Mesendoderm (in vitro differentiated cells): ENCODE data around the gene IER3.

Source experiments
- DNase-seq: peaks from one replicate; pipeline ENCODE4 v3.0.0; 2013
- H2AK5ac ChIP-seq: 2 replicates; pipeline ENCODE4 v1.6.1; 2013; ENCODE audit warnings: low read length, inconsistent platforms
- H2BK120ac ChIP-seq: 2 replicates; pipeline ENCODE4 v1.6.1; 2013; ENCODE audit warnings: low read depth, mild to moderate bottlenecking, low read length, moderate library complexity, mixed read lengths
- H2BK15ac ChIP-seq: replicated peaks from 2 replicates; pipeline ENCODE4 v1.6.1; 2013; ENCODE audit warnings: low read depth, mild to moderate bottlenecking, moderate library complexity
- H2BK5ac ChIP-seq: 2 replicates; pipeline ENCODE4 v1.6.1; 2013; ENCODE audit warnings: low read length, inconsistent platforms
- H3K18ac ChIP-seq: 2 replicates; pipeline ENCODE4 v1.6.1; 2013; ENCODE audit warnings: mild to moderate bottlenecking, low read length, mixed read lengths
- H3K23ac ChIP-seq: one replicate; pipeline ENCODE4 v1.6.1; 2013; ENCODE audit warnings: low read length
- H3K27ac ChIP-seq: 2 replicates; pipeline ENCODE4 v1.5.1; 2013; ENCODE audit warnings: low read depth, mild to moderate bottlenecking, inconsistent platforms, low read length, moderate library complexity
- H3K27me3 ChIP-seq: 2 replicates; pipeline ENCODE4 v1.6.1; 2013; ENCODE audit warnings: low read length, control low read depth, mild to moderate bottlenecking, inconsistent platforms; ENCODE audit not compliant: insufficient read depth, poor library complexity
- H3K36me3 ChIP-seq: 2 replicates; pipeline ENCODE4 v1.6.1; 2013; ENCODE audit warnings: low read length, inconsistent platforms; ENCODE audit not compliant: control insufficient read depth, insufficient read depth
- H3K4ac ChIP-seq: one replicate; pipeline ENCODE4 v1.6.1; 2013; ENCODE audit warnings: low read depth, mild to moderate bottlenecking, low read length, moderate library complexity
- H3K4me1 ChIP-seq: 2 replicates; pipeline ENCODE4 v1.6.1; 2013; ENCODE audit warnings: low read depth, low read length, inconsistent platforms; ENCODE audit not compliant: control insufficient read depth
- H3K4me2 ChIP-seq: 2 replicates; pipeline ENCODE4 v1.6.1; 2013; ENCODE audit warnings: low read length
- H3K4me3 ChIP-seq: 2 replicates; pipeline ENCODE4 v1.5.1; 2013; ENCODE audit warnings: mild to moderate bottlenecking, low read length
- H3K56ac ChIP-seq: one replicate; pipeline ENCODE4 v1.6.1; 2013; ENCODE audit warnings: low read length
- H3K79me1 ChIP-seq: 2 replicates; pipeline ENCODE4 v1.6.1; 2013; ENCODE audit warnings: low read length, inconsistent platforms
- H3K79me2 ChIP-seq: 2 replicates; pipeline ENCODE4 v1.6.1; 2013; ENCODE audit warnings: mild to moderate bottlenecking, low read length; ENCODE audit not compliant: control insufficient read depth, insufficient read depth
- H3K9ac ChIP-seq: 2 replicates; pipeline ENCODE4 v1.6.1; 2013; ENCODE audit warnings: low read length, inconsistent platforms
- H4K5ac ChIP-seq: one replicate; pipeline ENCODE4 v1.6.1; 2013; ENCODE audit warnings: low read length
- H4K8ac ChIP-seq: one replicate; pipeline ENCODE4 v1.6.1; 2013; ENCODE audit warnings: low read depth, mild to moderate bottlenecking, control low read depth, low read length, moderate library complexity
- WGBS: extraction: QIAGEN DNeasy Blood & Tissue Kit; methylation state at CpG from one replicate; pipeline ENCODE4 v1.1.7; 2013; ENCODE audit warnings: low lambda C conversion rate, missing lambda C conversion rate; ENCODE audit not compliant: insufficient coverage; ENCODE audit errors: extremely low coverage; 5-methylcytosine and 5-hydroxymethylcytosine counted together

The IER3 gene

DNA sequence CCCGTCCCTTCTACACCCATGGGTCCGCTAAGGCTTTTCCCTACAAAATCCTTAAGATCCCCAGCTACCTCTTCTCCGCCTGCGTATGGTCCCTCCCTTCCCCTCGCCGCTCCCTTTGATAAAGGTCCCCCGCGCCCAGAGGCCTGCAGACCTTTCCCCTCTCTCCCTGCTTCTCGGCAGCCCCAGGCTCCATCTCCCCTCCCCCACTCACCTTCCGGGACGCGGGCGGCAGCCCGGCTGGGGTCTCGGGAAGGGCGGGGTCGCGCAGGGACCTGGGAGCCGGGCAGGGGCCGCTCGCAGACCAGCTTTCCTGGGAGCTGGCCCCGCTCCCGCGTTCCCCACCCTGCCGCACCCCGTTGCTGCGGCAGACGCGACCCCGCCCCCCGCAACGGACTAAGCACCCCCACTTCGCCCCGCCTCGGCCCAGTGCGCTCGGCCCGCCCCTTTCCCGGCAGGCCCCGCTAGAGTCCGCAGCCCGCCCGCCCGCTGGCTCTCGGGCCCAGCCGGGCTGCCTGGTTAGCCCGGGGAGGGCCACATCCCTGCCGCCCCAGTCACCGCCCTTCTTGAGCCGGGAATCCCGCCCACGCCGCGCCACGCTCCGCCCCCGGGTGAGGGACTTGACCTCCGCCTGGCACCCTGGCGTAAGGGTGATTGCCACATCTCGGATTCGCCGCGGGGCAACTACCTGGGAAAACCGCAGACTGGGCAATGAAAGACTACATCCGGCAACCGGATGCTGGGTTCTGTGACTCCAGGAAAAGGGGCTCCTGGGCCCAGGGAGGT lies 1.8 kb downstream of the IER3 start, which contains the start of gene FLOT1:
Gene FLOT1, minus strand, starts transcription at position 372 of the 783 bp plus-strand sequence. CDS start 498 bp downstream, outside the sequence.
- Histone ChIP-seq H3K27me3 (no peaks in the 10 kb centered on the region), H2BK5ac (peak within 1 kb of the TSS; percentile 96), H3K23ac (peak within 1 kb of the TSS; percentile 82), H3K79me1 (peaks cover 12% of the 10 kb centered on the region), H2AK5ac (peak within 1 kb of the TSS; percentile 95), H3K27ac (peak within 1 kb of the TSS; percentile 91), H4K8ac (no peak within 1 kb of the TSS), H3K56ac (peak within 1 kb of the TSS; percentile 98), H4K5ac (peak within 1 kb of the TSS; percentile 78), H3K4ac (peak within 1 kb of the TSS; percentile 77), H2BK120ac (peak within 1 kb of the TSS; percentile 33), H2BK15ac (no peak within 1 kb of the TSS), H3K18ac (peak within 1 kb of the TSS; percentile 77), H3K4me1 (peaks cover 8% of the 10 kb centered on the region), H3K79me2 (peaks cover 29% of the 10 kb centered on the region), H3K4me3 (peak within 1 kb of the TSS; percentile 99), H3K9ac (peak within 1 kb of the TSS; percentile 100), H3K4me2 (peak within 1 kb of the TSS; percentile 81), H3K36me3 (peaks cover 8% of the 10 kb centered on the region)
- peak; percentile 99 for DNase-seq
- WGBS = no CpG with 5 or more reads among the region's 66 CpGs

DNA sequence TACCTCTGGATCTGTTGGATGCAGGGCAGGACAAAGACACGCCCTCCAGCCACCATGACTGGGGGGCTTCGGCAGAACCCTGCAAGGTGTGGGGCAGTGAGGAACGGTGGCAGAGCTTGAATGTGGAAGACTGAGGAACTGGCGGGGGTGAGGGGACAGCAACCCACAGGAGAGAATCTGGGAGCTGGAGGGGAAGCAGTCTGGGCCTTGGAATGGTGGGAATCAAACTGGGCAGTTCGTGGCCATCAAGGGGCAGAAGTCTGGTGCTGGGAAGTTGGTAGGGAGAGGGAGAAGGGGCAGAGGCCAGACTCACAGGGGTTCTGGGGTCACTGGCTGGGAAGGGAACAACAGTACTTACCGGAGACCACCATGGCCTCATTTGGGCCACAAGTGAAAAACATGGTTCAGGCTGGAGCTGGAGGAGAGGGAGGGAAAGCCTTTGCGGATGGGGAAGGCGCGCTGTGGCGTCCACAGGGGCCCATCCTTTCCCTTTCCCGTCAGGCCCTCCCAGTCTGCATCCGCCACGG lies 2.5 kb downstream of the IER3 start:
- H3K56ac ChIP-seq = peak overlapping the region; percentile 98
- no CpG with 5 or more reads among the region's 13 CpGs for WGBS
- H4K5ac ChIP-seq = peak overlapping the region; percentile 78
- peak overlapping the region; percentile 63 for H3K18ac ChIP-seq
- H3K36me3 ChIP-seq = peaks cover 10% of the 10 kb centered on the region
- peak overlapping the region; percentile 96 for H2BK5ac ChIP-seq
- H3K4me1 ChIP-seq = peaks cover 8% of the 10 kb centered on the region
- peak overlapping the region; percentile 98 for H3K9ac ChIP-seq
- H2BK120ac ChIP-seq = peak overlapping the region; percentile 33
- H3K23ac ChIP-seq = peak overlapping the region; percentile 51
- H3K4me2 ChIP-seq = peak overlapping the region; percentile 81
- no peak overlapping the region for H4K8ac ChIP-seq
- H3K4me3 ChIP-seq = peak overlapping the region; percentile 72
- H2BK15ac ChIP-seq = no peak overlapping the region
- peak overlapping the region; percentile 95 for H2AK5ac ChIP-seq
- peak overlapping the region; percentile 84 for H3K27ac ChIP-seq
- peak overlapping the region; percentile 22 for H3K4ac ChIP-seq
- DNase-seq = no peak
- H3K27me3 ChIP-seq = no peaks in the 10 kb centered on the region
- peaks cover 29% of the 10 kb centered on the region for H3K79me2 ChIP-seq
- H3K79me1 ChIP-seq = peaks cover 13% of the 10 kb centered on the region

DNA sequence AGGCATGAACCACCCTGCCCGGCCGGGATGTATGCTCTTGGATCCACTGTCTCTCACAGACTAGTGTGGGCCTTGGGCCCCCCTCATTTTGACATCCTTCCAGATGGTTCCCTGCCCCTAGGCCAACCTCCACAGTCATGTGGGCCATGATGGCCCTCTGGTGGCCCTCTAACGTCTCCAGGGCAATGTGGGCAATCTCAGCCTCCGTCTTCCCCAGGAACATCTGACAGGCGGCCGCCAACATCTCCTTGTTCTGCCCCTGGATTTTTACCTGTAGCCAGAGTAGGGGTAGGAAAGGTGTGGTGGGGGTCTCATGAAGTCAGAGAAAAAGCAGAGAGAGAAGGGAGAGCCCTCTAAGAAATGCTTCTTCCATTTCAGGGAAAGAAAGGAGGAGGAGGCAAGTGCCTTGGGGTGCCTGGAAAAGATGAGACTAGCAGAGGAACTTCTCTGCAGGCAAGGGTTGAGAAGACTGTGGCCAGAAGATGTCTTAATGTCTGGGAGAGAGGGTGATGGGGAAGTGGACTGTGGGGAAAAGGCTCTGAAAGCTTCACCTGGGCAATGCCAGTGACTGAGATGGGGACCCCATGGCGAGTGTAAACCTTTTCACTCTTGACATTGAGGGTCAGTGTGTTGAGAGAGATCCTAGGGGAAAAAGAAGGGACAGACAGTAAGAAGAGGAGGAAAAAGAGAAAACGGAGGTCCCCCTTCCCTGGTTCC lies 3.1 kb downstream of the IER3 start:
- H3K23ac ChIP-seq = no peak overlapping the region
- H2BK15ac ChIP-seq = no peak overlapping the region
- peak overlapping the region; percentile 84 for H3K27ac ChIP-seq
- peak overlapping the region; percentile 96 for H2BK5ac ChIP-seq
- no peak overlapping the region for H4K5ac ChIP-seq
- peak overlapping the region; percentile 81 for H3K4me2 ChIP-seq
- no peak overlapping the region for H2AK5ac ChIP-seq
- H3K4ac ChIP-seq = no peak overlapping the region
- H3K27me3 ChIP-seq = no peaks in the 10 kb centered on the region
- peak overlapping the region; percentile 72 for H3K4me3 ChIP-seq
- no peak overlapping the region for H2BK120ac ChIP-seq
- H3K9ac ChIP-seq = peak overlapping the region; percentile 98
- H3K36me3 ChIP-seq = peaks cover 11% of the 10 kb centered on the region
- peak overlapping the region; percentile 98 for H3K56ac ChIP-seq
- H3K79me1 ChIP-seq = peaks cover 13% of the 10 kb centered on the region
- peaks cover 29% of the 10 kb centered on the region for H3K79me2 ChIP-seq
- DNase-seq = no peak
- H3K4me1 ChIP-seq = peaks cover 8% of the 10 kb centered on the region
- H3K18ac ChIP-seq = no peak overlapping the region
- no CpG with 5 or more reads among the region's 8 CpGs for WGBS
- H4K8ac ChIP-seq = no peak overlapping the region

DNA sequence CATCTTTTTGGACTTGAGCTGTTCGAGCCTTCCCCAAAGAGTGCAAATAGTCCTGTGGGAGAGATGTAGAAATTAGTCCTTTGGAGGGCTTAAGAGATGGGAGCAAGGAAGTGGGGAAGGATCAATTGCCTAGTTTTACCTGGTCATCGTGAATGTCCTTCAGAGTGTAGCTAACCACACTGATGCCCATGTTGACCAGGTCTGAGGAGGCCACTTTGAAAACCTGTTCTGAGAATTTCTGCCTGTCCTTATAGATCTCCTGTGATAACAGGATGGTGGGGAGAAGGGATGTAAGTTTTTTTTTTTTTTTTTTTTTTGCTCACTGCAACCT lies 3.8 kb downstream of the IER3 start:
- Histone ChIP-seq H3K4me1 (peaks cover 8% of the 10 kb centered on the region), H2BK5ac (no peak overlapping the region), H3K4ac (no peak overlapping the region), H3K79me2 (peaks cover 29% of the 10 kb centered on the region), H2BK120ac (no peak overlapping the region), H3K9ac (no peak overlapping the region), H4K5ac (no peak overlapping the region), H3K56ac (no peak overlapping the region), H3K27me3 (no peaks in the 10 kb centered on the region), H3K36me3 (peaks cover 13% of the 10 kb centered on the region), H3K4me3 (no peak overlapping the region), H3K23ac (no peak overlapping the region), H4K8ac (no peak overlapping the region), H3K4me2 (no peak overlapping the region), H3K27ac (no peak overlapping the region), H3K79me1 (peaks cover 13% of the 10 kb centered on the region), H2BK15ac (no peak overlapping the region), H3K18ac (no peak overlapping the region), H2AK5ac (no peak overlapping the region)
- no CpG with 5 or more reads among the region's 2 CpGs for WGBS
- no peak for DNase-seq

DNA sequence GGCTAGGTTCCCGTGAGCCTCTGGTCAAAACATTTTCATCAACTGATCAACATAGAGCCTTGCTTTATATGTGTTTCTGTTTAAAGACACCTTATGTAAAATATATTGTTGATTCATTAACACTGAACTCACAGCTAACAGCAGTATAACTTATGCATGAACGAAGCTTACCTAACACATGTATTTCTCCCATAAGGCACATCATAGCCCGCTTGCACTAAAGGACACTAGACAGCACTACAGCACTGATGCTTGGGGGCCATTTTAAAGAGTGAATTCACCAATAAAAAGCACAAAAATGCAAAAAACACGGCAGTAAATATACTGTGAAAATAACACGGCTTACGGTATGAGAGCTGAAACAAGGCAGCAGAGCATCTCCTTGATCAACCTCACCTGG lies 5.8 kb downstream of the IER3 start:
- Histone ChIP-seq H3K4me1 (peaks cover 4% of the 10 kb centered on the region), H3K4ac (no peak overlapping the region), H2BK15ac (no peak overlapping the region), H3K79me1 (peaks cover 13% of the 10 kb centered on the region), H2BK120ac (no peak overlapping the region), H3K36me3 (peaks cover 13% of the 10 kb centered on the region), H3K27me3 (no peaks in the 10 kb centered on the region), H3K27ac (no peak overlapping the region), H3K4me2 (no peak overlapping the region), H3K18ac (no peak overlapping the region), H3K79me2 (peaks cover 21% of the 10 kb centered on the region), H4K5ac (no peak overlapping the region), H4K8ac (no peak overlapping the region), H3K56ac (no peak overlapping the region), H3K9ac (peak overlapping the region; percentile 32), H2BK5ac (no peak overlapping the region), H2AK5ac (no peak overlapping the region), H3K4me3 (no peak overlapping the region), H3K23ac (no peak overlapping the region)
- WGBS = no CpG with 5 or more reads among the region's 6 CpGs
- no peak for DNase-seq
